Endodermal cell (in vitro differentiated cells): Measurements from ENCODE around the gene ANKRD52. TPM values are rescaled to one million over a fixed set of nuclear protein-coding genes. Genes with fewer than 3 reads are reported as not detected.
A peak's percentile ranks its signal among the peaks of the same experiment; 100 is the strongest.

Source experiments
- DNase-seq: peaks from one replicate; pipeline ENCODE4 v3.0.0-alpha.2; 2017
- H3K27ac ChIP-seq: 2 replicates; pipeline ENCODE4 v1.5.1; 2013; ENCODE audit warnings: mild to moderate bottlenecking, low read depth, low read length, moderate library complexity
- H3K27me3 ChIP-seq: 2 replicates; pipeline ENCODE4 v1.6.1; 2013; ENCODE audit warnings: mild to moderate bottlenecking, low read length, moderate library complexity; ENCODE audit not compliant: insufficient read depth, control insufficient read depth, poor library complexity, severe bottlenecking
- H3K36me3 ChIP-seq: 2 replicates; pipeline ENCODE4 v1.7.0; 2013; ENCODE audit warnings: mild to moderate bottlenecking, low read length, moderate library complexity; ENCODE audit not compliant: control insufficient read depth, insufficient read depth
- H3K4me1 ChIP-seq: one replicate; pipeline ENCODE4 v1.7.0; 2013; ENCODE audit warnings: low read length; ENCODE audit not compliant: control insufficient read depth, insufficient read depth
- H3K4me3 ChIP-seq: 2 replicates; pipeline ENCODE4 v1.5.1; 2013; ENCODE audit warnings: mild to moderate bottlenecking, low read length, moderate library complexity
- H3K9ac ChIP-seq: 2 replicates; pipeline ENCODE4 v1.6.1; 2013; ENCODE audit warnings: mild to moderate bottlenecking, low read length, moderate library complexity; ENCODE audit not compliant: poor library complexity, severe bottlenecking; ENCODE audit errors: extremely low read depth
- H3K9me3 ChIP-seq: 2 replicates; pipeline ENCODE4 v1.6.1; 2013; ENCODE audit warnings: mild to moderate bottlenecking, low read length, moderate library complexity; ENCODE audit not compliant: control insufficient read depth
- H3K27ac Mint-ChIP-seq: 2 replicates; pipeline ENCODE4 v1.8.0; 2020; ENCODE audit warnings: mixed read lengths
- H3K27me3 Mint-ChIP-seq: 2 replicates; pipeline ENCODE4 v1.8.0; 2021; ENCODE audit warnings: mild to moderate bottlenecking, mixed read lengths; ENCODE audit not compliant: insufficient read depth
- H3K36me3 Mint-ChIP-seq: 2 replicates; pipeline ENCODE4 v1.8.0; 2020; ENCODE audit warnings: low read depth, mixed read lengths
- H3K4me1 Mint-ChIP-seq: 2 replicates; pipeline ENCODE4 v1.8.0; 2020; ENCODE audit warnings: mixed read lengths
- H3K4me3 Mint-ChIP-seq: 2 replicates; pipeline ENCODE4 v1.8.0; 2020; ENCODE audit warnings: mild to moderate bottlenecking, moderate library complexity, mixed read lengths
- H3K9me3 Mint-ChIP-seq: 2 replicates; pipeline ENCODE4 v1.8.0; 2020; ENCODE audit warnings: mild to moderate bottlenecking, mixed read lengths
- CTCF ChIP-seq: fragments of 200-600 bp; sonication (generic); conservative IDR thresholded peaks from 2 replicates; pipeline ENCODE4 v1.5.0; 2021; ENCODE audit warnings: antibody characterized with exemption, mild to moderate bottlenecking
- WGBS, 2 experiments: methylation state at CpG; one replicate each; pipeline versions ENCODE4 v1.1.5 to v1.1.7; 2013; ENCODE audit warnings: missing lambda C conversion rate in 2 of 2, mixed read lengths in 1 of 2; ENCODE audit not compliant: insufficient coverage in 1 of 2, insufficient read length in 1 of 2; 5-methylcytosine and 5-hydroxymethylcytosine counted together
- total RNA-seq, 2 donors: library from RNA; stranded (reverse); fragmentation: NEBNext Ultra II Directional in 1 of 2; extraction: Animal tissue kit (Norgen Biotek cat#: 25700) in 1 of 2; gene quantifications; 2 replicates in 1 of 2; 3 replicates in 1 of 2; pipeline ENCODE4 v1.2.1, GENCODE V29; 2021

ANKRD52 gene
- total RNA-seq, 2 donors from 2014 or later = 39.3 to 54.9 TPM

GRCh38 chr12:56221232-56221756 lies 36.9 kb downstream of the ANKRD52 start:
- Mint-ChIP-seq H3K36me3 (peaks cover 18% of the 10 kb centered on the region), H3K9me3 (peaks cover 2% of the 10 kb centered on the region), H3K27ac (peak overlapping the region; percentile 96), H3K27me3 (no peaks in the 10 kb centered on the region), H3K4me3 (peak overlapping the region; percentile 99), H3K4me1 (peaks cover 26% of the 10 kb centered on the region)
- TF ChIP-seq CTCF = no peak
- H3K27ac ChIP-seq = peak overlapping the region; percentile 93
- H3K36me3 ChIP-seq = peaks cover 12% of the 10 kb centered on the region
- peak; percentile 89 for DNase-seq
- WGBS, 2 experiments = 0% methylated on average over 9 to 21 of the region's 21 CpGs
- H3K4me1 ChIP-seq = peaks cover 5% of the 10 kb centered on the region
- no peaks in the 10 kb centered on the region for H3K27me3 ChIP-seq
- H3K9me3 ChIP-seq = no peaks in the 10 kb centered on the region
- H3K4me3 ChIP-seq = peak overlapping the region; percentile 100
- H3K9ac ChIP-seq = peak overlapping the region; percentile 93

GRCh38 chr12:56220611-56221231 lies 37.5 kb downstream of the ANKRD52 start:
- Mint-ChIP-seq H3K36me3 (peaks cover 18% of the 10 kb centered on the region), H3K27ac (peak overlapping the region; percentile 96), H3K4me1 (peaks cover 26% of the 10 kb centered on the region), H3K9me3 (peaks cover 2% of the 10 kb centered on the region), H3K4me3 (peak overlapping the region; percentile 99), H3K27me3 (no peaks in the 10 kb centered on the region)
- no peak for TF ChIP-seq CTCF
- peaks cover 17% of the 10 kb centered on the region for H3K36me3 ChIP-seq
- peak overlapping the region; percentile 93 for H3K27ac ChIP-seq
- H3K4me3 ChIP-seq = peak overlapping the region; percentile 100
- no peaks in the 10 kb centered on the region for H3K27me3 ChIP-seq
- no peaks in the 10 kb centered on the region for H3K9me3 ChIP-seq
- 35 to 57% methylated on average over 5 to 10 of the region's 10 CpGs for WGBS, 2 experiments
- peak overlapping the region; percentile 93 for H3K9ac ChIP-seq
- H3K4me1 ChIP-seq = peaks cover 5% of the 10 kb centered on the region
- DNase-seq = no peak

GRCh38 chr12:56219840-56220239 lies 38.3 kb downstream of the ANKRD52 start:
- Histone ChIP-seq H3K4me1 (peaks cover 5% of the 10 kb centered on the region), H3K36me3 (peaks cover 26% of the 10 kb centered on the region), H3K4me3 (no peak overlapping the region), H3K27ac (no peak overlapping the region), H3K9me3 (no peaks in the 10 kb centered on the region), H3K27me3 (no peaks in the 10 kb centered on the region), H3K9ac (no peak overlapping the region)
- Mint-ChIP-seq H3K4me1 (peaks cover 23% of the 10 kb centered on the region), H3K27ac (no peak overlapping the region), H3K36me3 (peaks cover 23% of the 10 kb centered on the region), H3K27me3 (no peaks in the 10 kb centered on the region), H3K4me3 (no peak overlapping the region), H3K9me3 (peaks cover 2% of the 10 kb centered on the region)
- no peak for DNase-seq
- TF ChIP-seq CTCF = no peak
- 94 to 100% methylated on average over 6 of the region's 9 CpGs for WGBS, 2 experiments
